Activated CD4-positive, alpha-beta T cell treated with anti-CD3 and anti-CD28 coated beads for 4 hours (primary cell): Measurements from ENCODE around the gene FAM117B.
"Not testable (repeated sequence)": the region's sequence is repeated elsewhere in the genome, so short reads cannot be mapped to it uniquely, and the experiment has no call there.

Experiments
- DNase-seq, 2 donors: peaks; one replicate each; pipeline ENCODE4 v3.0.0-alpha.2; 2020

The FAM117B gene

GRCh38 chr2:202705446-202706020 lies 70.8 kb downstream of the FAM117B start:
- DNase-seq, result no peak

GRCh38 chr2:202714971-202715935 lies 80.5 kb downstream of the FAM117B start:
- DNase-seq, result not testable (repeated sequence)

- DNase-seq, result no peak
Measured at GRCh38 chr2:202716114-202716718, 81.4 kb downstream of the FAM117B start.

- DNase-seq, result no peak
Measured at GRCh38 chr2:202716953-202717597, 82.3 kb downstream of the FAM117B start.

GRCh38 chr2:202717598-202718310 lies 83.0 kb downstream of the FAM117B start:
- DNase-seq, result no peak

GRCh38 chr2:202718614-202719013 lies 83.8 kb downstream of the FAM117B start:
- DNase-seq, result no peak

- no peak for DNase-seq
Measured at GRCh38 chr2:202720226-202720625, 85.5 kb downstream of the FAM117B start.

- DNase-seq, result no peak
Measured at GRCh38 chr2:202721621-202722020, 86.9 kb downstream of the FAM117B start.

- DNase-seq, result no peak
Measured at GRCh38 chr2:202723746-202724145, 89.0 kb downstream of the FAM117B start.

- DNase-seq, result no peak
Measured at GRCh38 chr2:202726070-202726469, 91.3 kb downstream of the FAM117B start.

- no peak for DNase-seq
Measured at GRCh38 chr2:202736826-202737225, 102.1 kb downstream of the FAM117B start.

GRCh38 chr2:202743613-202744012 lies 108.8 kb downstream of the FAM117B start:
- no peak for DNase-seq

GRCh38 chr2:202749477-202749876 lies 114.7 kb downstream of the FAM117B start:
- DNase-seq, result no peak

- DNase-seq, result no peak
Measured at GRCh38 chr2:202750763-202751427, 116.1 kb downstream of the FAM117B start.

GRCh38 chr2:202752071-202752470 lies 117.3 kb downstream of the FAM117B start:
- no peak for DNase-seq

GRCh38 chr2:202754936-202755335 lies 120.2 kb downstream of the FAM117B start:
- no peak for DNase-seq

- DNase-seq, result no peak
Measured at GRCh38 chr2:202756598-202756997, 121.8 kb downstream of the FAM117B start.

- DNase-seq, result no peak
Measured at GRCh38 chr2:202757339-202757738, 122.6 kb downstream of the FAM117B start.

- DNase-seq, result no peak
Measured at GRCh38 chr2:202758128-202758527, 123.4 kb downstream of the FAM117B start.

GRCh38 chr2:202758604-202759003 lies 123.8 kb downstream of the FAM117B start:
- no peak for DNase-seq

- no peak for DNase-seq
Measured at GRCh38 chr2:202760848-202761247, 126.1 kb downstream of the FAM117B start.

GRCh38 chr2:202762556-202762955 lies 127.8 kb downstream of the FAM117B start:
- DNase-seq, result peak in 1 of 2 donors; percentile 3
